ENCODE data around the gene DEPDC1B. TPM values are rescaled to one million over a fixed set of nuclear protein-coding genes. Genes with fewer than 3 reads are reported as not detected.

Gene DEPDC1B
- total and polyA plus RNA-seq, 2 of the 8 experiments (the other 6 are each of a cell fraction or from before 2014, with no cell fraction given): 30.8 to 67.4 TPM

- POLR2A ChIA-PET (ENCODE audit: partially characterized antibody): no interaction called here
Observed at GRCh38 chr5:60722416-60722815, 22.4 kb upstream of the DEPDC1B start.

More at GRCh38 chr5:60722416-60722815, 22.4 kb upstream of the DEPDC1B start:
- Histone ChIP-seq H2BK20ac (ENCODE audit: low read length) (no peak overlapping the region), H3K79me1 (ENCODE audit: low read depth, low read length) (no peaks in the 10 kb centered on the region), H3K56ac (replicated peaks; ENCODE audit: insufficient read length, low read depth, low read length) (no peak overlapping the region), H3K18ac (ENCODE audit: extremely low read depth, low read length) (no peak overlapping the region), H3K23me2 (ENCODE audit: low read depth, low read length) (no peaks in the 10 kb centered on the region), H3K14ac (ENCODE audit: insufficient read length) (no peak overlapping the region), H4K5ac (ENCODE audit: insufficient read length, low read depth, low read length) (no peak overlapping the region), H3K9me3 (ENCODE audit: insufficient read depth in 2 of 2, low read depth in 1 of 2, low read length in 1 of 2) (no peaks in the 10 kb centered on the region), H2BK15ac (ENCODE audit: low read length) (no peak overlapping the region), H3K4ac (replicated peaks; ENCODE audit: insufficient read length, low read depth, low read length) (no peak overlapping the region), H3K27me3 (replicated peaks in 1 of 4; ENCODE audit: control insufficient read depth in 3 of 4, extremely low read depth in 1 of 4, insufficient read depth in 3 of 4, low read length in 3 of 4) (no peaks in the 10 kb centered on the region), H2BK5ac (ENCODE audit: low read depth, low read length) (no peak overlapping the region), H3K36me3 (ENCODE audit: control insufficient read depth in 2 of 4, insufficient read depth in 4 of 4, low read length in 3 of 4) (no peaks in the 10 kb centered on the region), H4K91ac (replicated peaks; ENCODE audit: insufficient read length, low read length) (no peak overlapping the region), H2BK12ac (ENCODE audit: low read depth, low read length) (no peak overlapping the region), H2AFZ (ENCODE audit: low read length) (no peak overlapping the region), H2BK120ac (replicated peaks; ENCODE audit: low read depth, low read length) (no peak overlapping the region), H3K27ac (ENCODE audit: low read depth, low read length) (no peak overlapping the region), H3K4me1 (replicated peaks in 1 of 4; ENCODE audit: control insufficient read depth in 3 of 4, insufficient read depth in 4 of 4, low read length in 3 of 4) (no peaks in the 10 kb centered on the region), H4K20me1 (replicated peaks in 1 of 2; ENCODE audit: control insufficient read depth in 1 of 2, insufficient read depth in 2 of 2, low read length in 2 of 2) (no peaks in the 10 kb centered on the region), H3K23ac (ENCODE audit: insufficient read length) (no peak overlapping the region), H3K4me3 (ENCODE audit: extremely low read depth in 1 of 4, insufficient read depth in 2 of 4, low read depth in 3 of 4, low read length in 4 of 4) (no peak overlapping the region), H3K79me2 (ENCODE audit: control insufficient read depth in 1 of 2, insufficient read depth in 2 of 2, low read length in 2 of 2) (no peaks in the 10 kb centered on the region), H2AK5ac (ENCODE audit: low read depth, low read length) (no peak overlapping the region), H3K9ac (replicated peaks in 1 of 4; ENCODE audit: extremely low read depth in 1 of 4, low read depth in 3 of 4, low read length in 3 of 4) (no peak overlapping the region), H3K4me2 (ENCODE audit: insufficient read depth in 1 of 2, low read depth in 2 of 2, low read length in 2 of 2) (no peak overlapping the region), H4K8ac (ENCODE audit: extremely low read depth, insufficient read depth, low read length) (no peak overlapping the region)
- WGBS, 2 experiments (ENCODE audit: extremely low coverage in 1 of 2, insufficient coverage in 1 of 2, insufficient read length in 1 of 2, insufficient replicate concordance in 2 of 2, low coverage in 1 of 2, low lambda C conversion rate in 2 of 2, missing lambda C conversion rate in 1 of 2): 91% methylated on average over 6 of the region's 6 CpGs; no CpG with 5 or more reads in 1 of the 2 experiments
- DNase-seq (ENCODE audit: low read depth in 1 of 2, low spot score in 2 of 2) (no peak), FAIRE-seq (no peak)
- CTCF ChIA-PET (ENCODE audit: partially characterized antibody): no interaction called here
- no peak for TF ChIP-seq CBX5 (IDR thresholded peaks at IDR 0.05; ENCODE audit: low read depth, low read length)
- TF ChIP-seq EP300 (IDR thresholded peaks at IDR 0.05; ENCODE audit: borderline replicate concordance in 1 of 2, low read depth in 2 of 2, low read length in 2 of 2): no peak
- TF ChIP-seq SAP30 (IDR thresholded peaks at IDR 0.05; ENCODE audit: insufficient read depth, insufficient replicate concordance, low read length): no peak
- TF ChIP-seq SP1 (IDR thresholded peaks at IDR 0.05; ENCODE audit: low read depth, low read length): no peak
- TF ChIP-seq CHD2 (IDR thresholded peaks at IDR 0.05; ENCODE audit: low read length): no peak
- no peak for TF ChIP-seq ATF3 (IDR thresholded peaks at IDR 0.05; ENCODE audit: insufficient read depth, low read depth, low read length)
- TF ChIP-seq, protein P1, sequence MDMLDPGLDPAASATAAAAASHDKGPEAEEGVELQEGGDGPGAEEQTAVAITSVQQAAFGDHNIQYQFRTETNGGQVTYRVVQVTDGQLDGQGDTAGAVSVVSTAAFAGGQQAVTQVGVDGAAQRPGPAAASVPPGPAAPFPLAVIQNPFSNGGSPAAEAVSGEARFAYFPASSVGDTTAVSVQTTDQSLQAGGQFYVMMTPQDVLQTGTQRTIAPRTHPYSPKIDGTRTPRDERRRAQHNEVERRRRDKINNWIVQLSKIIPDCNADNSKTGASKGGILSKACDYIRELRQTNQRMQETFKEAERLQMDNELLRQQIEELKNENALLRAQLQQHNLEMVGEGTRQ (IDR thresholded peaks at IDR 0.05; ENCODE audit: low read length): no peak
- TF ChIP-seq RXRA (IDR thresholded peaks at IDR 0.05; ENCODE audit: insufficient read depth, low read depth, low read length): no peak

Measured in H1 (cell line).